SK-N-MC (cell line): ENCODE measurements around the gene MRAS.

Experiments used
- EZH2 ChIP-seq: fragments of 200-600 bp; sonication (generic); IDR thresholded peaks from one replicate; pipeline ENCODE4 v1.6.1; 2017; ENCODE audit warnings: antibody characterized with exemption
- POLR2AphosphoS5 ChIP-seq: IDR thresholded peaks from 2 replicates; pipeline ENCODE4 v1.6.1; 2012; ENCODE audit warnings: mild to moderate bottlenecking, low read depth, low read length, borderline replicate concordance

GRCh38 chr3:138354376-138354775, 6.0 kb downstream of the MRAS start:
- TF ChIP-seq POLR2AphosphoS5 (no peak), EZH2 (no peak)
